Ishikawa (cell line): ENCODE data around the gene BANP.

Source experiments
- FOXM1 ChIP-seq: IDR thresholded peaks from 2 replicates; pipeline ENCODE4 v1.6.1; 2012; ENCODE audit warnings: low read depth, borderline replicate concordance
- REST ChIP-seq: IDR thresholded peaks from 2 replicates; pipeline ENCODE4 v1.6.1; 2012; ENCODE audit warnings: low read depth, mild to moderate bottlenecking
- TAF1 ChIP-seq: IDR thresholded peaks from 2 replicates; pipeline ENCODE4 v1.6.1; 2012; ENCODE audit warnings: low read depth, mild to moderate bottlenecking
- USF1 ChIP-seq: IDR thresholded peaks from 2 replicates; pipeline ENCODE4 v1.6.1; 2012

- TF ChIP-seq TAF1 (no peak), FOXM1 (no peak), USF1 (no peak), REST (no peak)
Measured at GRCh38 chr16:87956365-87957231, 5.4 kb downstream of the BANP start.
